Immature natural killer cell (primary cell): Measurements from ENCODE around the gene MX2. TPM values are rescaled to one million over a fixed set of nuclear protein-coding genes. Genes with fewer than 3 reads are reported as not detected.

Experiments used
- DNase-seq, 3 donors: peaks; one replicate each; pipeline ENCODE4 v3.0.0; 2022; ENCODE audit warnings: mixed read lengths in 1 of 3
- H3K27ac Mint-ChIP-seq, 6 donors: one replicate each; pipeline ENCODE4 v1.8.0; 2020; ENCODE audit warnings: mixed read lengths in 6 of 6, mild to moderate bottlenecking in 5 of 6, inconsistent platforms in 4 of 6, moderate library complexity in 3 of 6
- H3K27me3 Mint-ChIP-seq, 3 donors: one replicate each; pipeline ENCODE4 v1.8.0; 2020 to 2021; ENCODE audit warnings: low read depth in 3 of 3, mild to moderate bottlenecking in 3 of 3, mixed read lengths in 3 of 3, moderate library complexity in 3 of 3, inconsistent platforms in 1 of 3
- H3K36me3 Mint-ChIP-seq, 3 donors: one replicate each; pipeline ENCODE4 v1.8.0; 2020; ENCODE audit warnings: mixed read lengths in 3 of 3, inconsistent platforms in 2 of 3, mild to moderate bottlenecking in 2 of 3
- H3K4me1 Mint-ChIP-seq, 2 donors: one replicate each; pipeline ENCODE4 v1.8.0; 2020; ENCODE audit warnings: inconsistent platforms in 2 of 2, mild to moderate bottlenecking in 2 of 2, mixed read lengths in 2 of 2, moderate library complexity in 1 of 2
- H3K4me3 Mint-ChIP-seq, 5 donors: one replicate each; pipeline ENCODE4 v1.8.0; 2020; ENCODE audit warnings: mild to moderate bottlenecking in 5 of 5, mixed read lengths in 5 of 5, inconsistent platforms in 3 of 5, moderate library complexity in 3 of 5
- H3K9me3 Mint-ChIP-seq, 6 donors: one replicate each; pipeline ENCODE4 v1.8.0; 2020; ENCODE audit warnings: mild to moderate bottlenecking in 6 of 6, mixed read lengths in 6 of 6, inconsistent platforms in 4 of 6, moderate library complexity in 3 of 6
- polyA plus RNA-seq, 3 donors: library from polyadenylated mRNA; unstranded; fragments of 300-500 nt; fragmentation: Illumina TruSeq; gene quantifications; one replicate each; pipeline ENCODE4 v1.2.3, GENCODE V29; 2021

Gene MX2
- polyA plus RNA-seq, 3 donors from 2014 or later: 4.0 to 24.2 (median 11.1) TPM

DNA sequence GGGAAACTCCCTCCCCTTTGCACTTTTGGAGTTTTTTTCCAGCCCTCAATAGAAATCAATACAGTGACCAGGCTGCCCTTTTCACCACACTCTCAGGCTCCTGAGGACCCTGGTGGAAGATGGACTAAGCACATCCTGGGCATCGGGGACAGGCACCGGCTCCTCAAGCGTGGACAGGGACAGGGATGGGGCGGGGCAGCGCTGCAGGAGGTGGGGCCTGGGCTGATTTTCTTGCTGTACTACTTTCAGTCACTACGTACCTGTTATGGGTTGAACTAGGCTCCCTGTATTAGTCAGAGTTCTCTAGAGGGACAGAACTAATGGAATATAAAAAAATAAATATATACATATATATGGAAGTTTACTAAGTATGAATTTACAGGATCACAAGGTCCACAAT lies 2.5 kb downstream of the MX2 start:
- H3K27me3 Mint-ChIP-seq: peaks cover 7 to 16% (median 15%) of the 10 kb centered on the region in 3 donors
- DNase-seq: no peak
- peaks cover 0 to 2% (median 0%) of the 10 kb centered on the region in 6 donors for H3K9me3 Mint-ChIP-seq
- peaks cover 33 to 46% of the 10 kb centered on the region in 2 donors for H3K4me1 Mint-ChIP-seq
- peaks cover 5 to 20% (median 18%) of the 10 kb centered on the region in 3 donors for H3K36me3 Mint-ChIP-seq
- no peak overlapping the region for H3K27ac Mint-ChIP-seq
- no peak overlapping the region for H3K4me3 Mint-ChIP-seq

DNA sequence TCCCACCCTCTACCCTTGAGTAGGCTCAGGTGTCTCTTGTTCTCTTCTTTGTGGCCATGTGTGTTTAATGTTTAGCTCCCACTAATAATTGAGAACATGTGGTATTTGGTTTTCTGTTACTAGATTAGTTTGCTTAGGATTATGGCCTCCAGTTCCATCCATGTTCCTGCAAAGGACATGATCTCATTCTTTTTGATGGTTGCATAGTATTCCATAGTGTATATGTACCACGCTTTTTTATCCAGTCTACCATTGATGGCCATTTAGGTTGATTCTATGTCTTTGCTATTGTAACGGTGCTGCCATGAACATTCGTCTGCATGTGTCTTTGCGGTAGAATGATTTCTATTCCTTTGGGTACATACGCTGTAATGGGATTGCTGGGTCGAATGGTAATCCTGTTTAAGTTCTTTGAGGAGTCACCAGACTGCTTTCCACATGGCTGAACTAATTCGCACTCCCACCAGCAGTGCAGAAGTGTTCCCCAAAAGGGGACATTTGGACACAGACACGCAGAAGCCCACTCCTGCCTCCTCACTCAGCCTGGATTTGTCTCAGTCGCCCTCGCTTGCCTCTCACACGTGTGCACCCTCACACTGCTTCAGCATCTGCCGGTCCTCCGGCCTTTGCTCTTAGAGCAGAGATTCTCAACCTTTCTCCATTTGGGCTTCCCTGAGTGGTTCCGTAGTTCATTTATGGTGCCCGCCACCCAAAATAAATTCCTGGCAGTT lies 3.7 kb downstream of the MX2 start:
- H3K36me3 Mint-ChIP-seq: peaks cover 5 to 20% (median 18%) of the 10 kb centered on the region in 3 donors
- H3K9me3 Mint-ChIP-seq: peaks cover 0 to 2% (median 0%) of the 10 kb centered on the region in 6 donors
- no peak overlapping the region for H3K4me3 Mint-ChIP-seq
- H3K27me3 Mint-ChIP-seq: peaks cover 7 to 16% (median 15%) of the 10 kb centered on the region in 3 donors
- no peak for DNase-seq
- peaks cover 41 to 56% of the 10 kb centered on the region in 2 donors for H3K4me1 Mint-ChIP-seq
- H3K27ac Mint-ChIP-seq: peak overlapping the region in 2 of 6 donors; percentile 21 to 71

DNA sequence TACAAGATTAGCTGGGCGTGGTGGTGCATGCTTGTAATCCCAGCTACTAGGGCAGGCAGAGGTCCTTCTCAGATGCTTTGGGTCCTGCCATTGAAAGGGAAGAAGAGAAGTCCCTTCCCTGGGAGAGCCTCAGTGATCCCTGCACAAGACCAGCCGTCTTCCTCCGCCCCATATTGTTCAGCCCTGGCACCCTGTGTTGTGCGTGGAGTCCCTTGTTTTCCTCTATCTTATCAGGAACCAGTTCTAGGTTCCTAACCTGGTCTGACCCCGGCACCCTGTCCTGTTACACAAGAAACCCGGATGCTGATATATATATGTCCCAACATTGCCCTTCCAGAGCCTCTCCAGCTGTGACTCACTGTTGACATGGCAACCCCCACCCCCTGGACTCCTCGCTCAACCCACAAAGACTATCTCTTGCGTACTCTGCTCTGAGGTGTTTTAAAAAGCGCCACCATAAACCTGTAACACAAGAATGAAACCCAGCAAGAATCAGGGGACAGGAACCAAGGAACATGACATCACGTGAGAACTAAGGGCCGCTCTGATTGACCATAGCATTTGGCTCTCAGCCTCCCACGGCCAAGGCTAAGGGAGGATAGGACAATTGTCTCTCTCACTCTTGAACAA lies 4.8 kb downstream of the MX2 start:
- H3K4me1 Mint-ChIP-seq: peaks cover 43 to 61% of the 10 kb centered on the region in 2 donors
- no peak for DNase-seq
- peaks cover 6 to 16% (median 15%) of the 10 kb centered on the region in 3 donors for H3K27me3 Mint-ChIP-seq
- H3K36me3 Mint-ChIP-seq: peaks cover 5 to 22% (median 20%) of the 10 kb centered on the region in 3 donors
- peak overlapping the region in 2 of 6 donors; percentile 16 to 56 for H3K27ac Mint-ChIP-seq
- peaks cover 0 to 2% (median 0%) of the 10 kb centered on the region in 6 donors for H3K9me3 Mint-ChIP-seq
- H3K4me3 Mint-ChIP-seq: no peak overlapping the region

DNA sequence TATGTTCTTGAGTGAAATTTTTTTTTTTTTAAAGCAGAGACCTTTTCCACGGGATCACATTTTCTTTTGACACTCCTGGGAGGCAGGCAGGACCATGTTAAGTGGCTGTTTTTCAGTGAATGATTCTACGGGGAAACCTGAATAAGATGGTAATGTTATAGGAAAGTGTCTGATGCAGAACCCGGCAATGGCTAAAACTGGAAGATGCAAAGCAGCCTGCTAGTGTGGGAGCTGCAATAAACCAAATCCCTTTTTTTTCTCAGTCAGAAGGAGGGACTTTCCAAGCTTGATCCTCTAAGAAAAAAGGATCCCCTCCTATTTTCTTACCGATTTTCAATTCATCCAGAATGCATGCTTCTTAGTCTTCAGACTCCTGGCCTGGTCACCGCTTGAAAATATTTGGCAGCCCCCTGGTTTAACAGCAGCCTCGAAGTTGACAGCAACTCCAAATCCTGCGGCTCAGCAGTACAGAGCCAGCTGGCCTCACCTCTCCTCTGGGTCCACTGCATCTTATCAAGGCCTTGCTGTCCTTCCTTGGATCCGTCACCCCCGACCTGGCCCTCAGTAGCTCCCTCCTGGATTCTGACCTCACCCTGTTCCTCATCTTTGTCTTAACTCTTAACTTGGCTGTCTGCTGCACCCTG lies 5.6 kb downstream of the MX2 start:
- Mint-ChIP-seq H3K4me1 (peaks cover 35 to 55% of the 10 kb centered on the region in 2 donors), H3K27ac (peak overlapping the region in 5 of 6 donors; percentile 48 to 92 (median 56)), H3K36me3 (peaks cover 5 to 22% (median 20%) of the 10 kb centered on the region in 3 donors), H3K9me3 (peaks cover 0 to 2% (median 0%) of the 10 kb centered on the region in 6 donors), H3K4me3 (no peak overlapping the region), H3K27me3 (peaks cover 3 to 9% (median 8%) of the 10 kb centered on the region in 3 donors)
- DNase-seq: no peak

DNA sequence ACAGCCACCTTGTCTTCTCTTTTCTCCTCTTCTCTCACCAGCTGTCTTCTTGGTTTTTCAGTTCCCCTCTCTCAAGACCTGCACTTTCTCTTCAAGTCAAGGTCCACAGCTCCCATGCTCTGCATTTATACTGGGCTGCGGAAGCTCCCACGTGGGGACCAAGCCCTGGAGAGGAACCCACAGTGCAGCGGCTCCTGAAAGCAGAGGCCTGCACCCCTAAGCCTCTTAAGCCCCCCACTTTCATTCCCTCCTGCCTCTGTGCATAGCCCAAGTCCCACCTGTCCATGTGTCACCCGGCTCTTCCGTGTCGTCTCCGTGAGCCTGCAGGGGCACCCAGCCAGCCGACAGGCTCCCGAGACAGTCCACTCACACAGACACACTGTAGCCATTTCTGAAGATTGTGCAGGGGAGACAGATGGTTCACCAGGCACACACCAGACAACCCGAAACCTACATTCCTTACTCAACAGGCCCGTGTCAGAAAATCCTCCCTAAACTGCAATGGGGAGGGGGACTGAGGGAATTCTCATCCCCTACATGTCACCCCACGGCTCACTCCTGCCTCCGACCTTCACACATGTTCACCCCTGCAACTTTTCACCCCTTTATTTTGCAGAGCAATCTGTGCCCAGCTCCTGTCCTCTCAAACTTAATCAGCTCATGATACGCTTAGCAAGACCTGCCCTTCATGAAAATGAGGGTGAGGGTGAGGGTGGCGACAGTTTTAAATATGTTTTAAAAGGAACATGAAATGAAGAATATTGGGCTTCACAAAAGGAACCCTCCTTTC lies 6.3 kb downstream of the MX2 start:
- peaks cover 0 to 2% (median 0%) of the 10 kb centered on the region in 6 donors for H3K9me3 Mint-ChIP-seq
- peak overlapping the region; percentile 64 to 92 (median 82) for H3K27ac Mint-ChIP-seq
- peaks cover 5 to 22% (median 20%) of the 10 kb centered on the region in 3 donors for H3K36me3 Mint-ChIP-seq
- peaks cover 0 to 3% (median 2%) of the 10 kb centered on the region in 3 donors for H3K27me3 Mint-ChIP-seq
- no peak for DNase-seq
- H3K4me1 Mint-ChIP-seq: peaks cover 30 to 48% of the 10 kb centered on the region in 2 donors
- peak overlapping the region in 4 of 5 donors; percentile 23 to 87 (median 60) for H3K4me3 Mint-ChIP-seq

DNA sequence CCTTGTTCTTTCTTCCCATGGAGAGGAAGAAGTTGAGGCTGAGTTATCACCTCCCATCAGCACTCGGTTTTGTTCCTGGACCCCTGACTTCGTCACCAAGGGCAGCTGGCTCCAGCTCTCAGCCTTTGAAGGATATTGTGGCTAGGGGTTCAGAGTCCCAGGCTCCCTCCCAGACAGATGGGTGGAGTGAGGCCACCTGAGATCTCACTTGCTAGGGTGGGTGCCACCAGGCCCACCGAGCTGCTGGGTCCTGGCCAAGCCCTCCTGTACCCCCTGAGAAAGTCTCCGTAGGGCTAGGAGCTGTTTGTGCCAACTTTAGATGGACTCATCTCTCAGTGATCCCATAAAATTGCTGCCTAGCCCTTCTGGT lies 6.9 kb downstream of the MX2 start:
- peaks cover 0 to 2% (median 0%) of the 10 kb centered on the region in 6 donors for H3K9me3 Mint-ChIP-seq
- peak overlapping the region; percentile 87 to 91 (median 87) for H3K4me3 Mint-ChIP-seq
- H3K4me1 Mint-ChIP-seq: peaks cover 26 to 42% of the 10 kb centered on the region in 2 donors
- H3K27ac Mint-ChIP-seq: peak overlapping the region; percentile 64 to 92 (median 82)
- H3K27me3 Mint-ChIP-seq: peaks cover 0 to 3% (median 0%) of the 10 kb centered on the region in 3 donors
- H3K36me3 Mint-ChIP-seq: peaks cover 5 to 22% (median 20%) of the 10 kb centered on the region in 3 donors
- DNase-seq: no peak

DNA sequence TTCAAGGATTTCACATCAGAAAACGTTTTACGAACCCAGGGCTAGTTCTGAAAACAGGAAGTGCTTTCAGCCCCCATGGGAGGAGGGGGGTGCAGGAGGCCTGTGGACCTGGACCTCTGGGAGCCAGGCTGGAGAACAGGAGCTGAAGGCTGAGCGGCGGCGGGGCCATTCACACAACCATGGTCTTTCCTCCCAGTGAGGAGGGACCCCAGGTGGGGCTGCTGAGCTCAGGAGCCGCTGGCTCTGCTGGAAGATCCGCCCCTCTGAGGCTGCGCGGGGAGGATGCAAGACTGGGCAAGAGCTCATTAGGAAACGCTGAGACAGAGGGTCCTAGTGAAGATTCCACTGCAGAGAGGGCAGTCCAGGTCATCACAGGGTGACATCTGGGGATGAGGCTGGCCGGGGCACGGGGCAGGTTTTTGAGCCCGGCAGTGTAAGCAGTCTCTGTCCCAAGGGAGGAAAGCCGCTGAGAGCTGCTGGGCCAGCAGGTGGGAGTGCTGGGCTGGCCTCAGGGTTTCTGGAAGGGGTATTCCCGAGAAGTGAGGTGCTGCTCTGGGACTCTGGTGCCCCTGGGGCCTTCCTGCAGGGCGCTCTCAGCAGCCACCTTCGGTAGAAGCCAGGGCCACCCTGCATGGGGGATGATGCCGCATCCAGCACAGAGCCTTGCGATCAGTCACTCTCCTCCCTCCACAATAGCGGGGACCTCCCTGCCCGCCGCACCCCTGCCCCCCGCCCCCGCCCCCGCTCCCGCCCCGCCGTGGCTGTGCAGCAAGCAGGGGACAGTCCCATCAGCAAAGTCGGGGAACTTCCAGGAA lies 7.5 kb downstream of the MX2 start:
- Mint-ChIP-seq H3K9me3 (peaks cover 0 to 2% (median 0%) of the 10 kb centered on the region in 6 donors), H3K27ac (peak overlapping the region; percentile 78 to 92 (median 89)), H3K4me1 (peaks cover 25 to 39% of the 10 kb centered on the region in 2 donors), H3K27me3 (peaks cover 0 to 3% (median 0%) of the 10 kb centered on the region in 3 donors), H3K36me3 (peaks cover 5 to 22% (median 20%) of the 10 kb centered on the region in 3 donors), H3K4me3 (peak overlapping the region; percentile 87 to 91 (median 87))
- DNase-seq: peak; percentile 4 to 17 (median 14)

DNA sequence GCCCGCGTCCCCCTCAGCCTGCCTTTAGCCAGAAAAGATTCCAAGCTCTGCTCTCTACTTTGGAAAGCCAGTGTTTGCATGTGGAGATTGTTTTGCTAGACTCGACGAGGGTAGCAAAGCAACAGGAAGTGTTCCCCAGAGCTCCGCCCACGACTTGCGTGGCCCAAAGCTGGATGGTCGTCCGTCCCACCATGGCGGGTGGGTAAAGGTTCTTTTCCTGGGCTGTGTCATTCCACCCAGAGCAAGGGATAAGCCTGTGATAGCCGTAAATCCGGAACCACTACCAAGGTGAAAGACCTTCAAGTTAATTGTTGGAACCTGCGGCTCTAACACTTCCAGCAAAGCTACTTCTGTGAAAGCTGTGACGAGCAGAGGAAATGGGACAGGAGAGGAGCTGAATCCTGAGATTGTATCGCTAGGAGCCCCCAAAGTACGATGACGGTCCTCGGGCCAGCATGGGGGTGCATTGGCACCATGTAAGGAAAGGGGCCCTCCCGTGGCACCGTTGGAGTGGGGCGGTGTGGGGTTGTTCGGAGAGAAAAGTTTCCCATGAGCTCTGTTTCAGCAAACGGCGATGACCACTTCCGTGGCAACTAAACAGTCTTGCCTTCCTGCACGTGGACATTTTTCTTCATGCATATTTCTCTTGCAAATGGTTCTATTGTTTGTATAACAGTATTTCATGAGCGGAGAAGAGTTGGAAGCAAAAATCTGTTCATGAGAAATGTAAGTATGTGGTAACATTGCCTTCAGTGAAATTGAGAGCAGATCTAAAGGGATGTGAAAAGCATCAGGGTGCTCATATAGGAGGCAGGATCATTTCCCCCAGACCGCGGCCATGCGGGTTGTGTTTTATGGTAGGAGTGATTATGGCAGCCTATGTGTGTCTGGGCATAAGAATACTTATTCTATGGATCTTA lies 8.4 kb downstream of the MX2 start:
- peak overlapping the region; percentile 78 to 90 (median 88) for H3K27ac Mint-ChIP-seq
- peak overlapping the region; percentile 87 to 91 (median 87) for H3K4me3 Mint-ChIP-seq
- peak; percentile 26 to 50 (median 48) for DNase-seq
- H3K9me3 Mint-ChIP-seq: peaks cover 0 to 2% (median 0%) of the 10 kb centered on the region in 6 donors
- H3K4me1 Mint-ChIP-seq: peaks cover 29 to 41% of the 10 kb centered on the region in 2 donors
- H3K36me3 Mint-ChIP-seq: peaks cover 5 to 23% (median 21%) of the 10 kb centered on the region in 3 donors
- H3K27me3 Mint-ChIP-seq: peaks cover 0 to 3% (median 0%) of the 10 kb centered on the region in 3 donors

DNA sequence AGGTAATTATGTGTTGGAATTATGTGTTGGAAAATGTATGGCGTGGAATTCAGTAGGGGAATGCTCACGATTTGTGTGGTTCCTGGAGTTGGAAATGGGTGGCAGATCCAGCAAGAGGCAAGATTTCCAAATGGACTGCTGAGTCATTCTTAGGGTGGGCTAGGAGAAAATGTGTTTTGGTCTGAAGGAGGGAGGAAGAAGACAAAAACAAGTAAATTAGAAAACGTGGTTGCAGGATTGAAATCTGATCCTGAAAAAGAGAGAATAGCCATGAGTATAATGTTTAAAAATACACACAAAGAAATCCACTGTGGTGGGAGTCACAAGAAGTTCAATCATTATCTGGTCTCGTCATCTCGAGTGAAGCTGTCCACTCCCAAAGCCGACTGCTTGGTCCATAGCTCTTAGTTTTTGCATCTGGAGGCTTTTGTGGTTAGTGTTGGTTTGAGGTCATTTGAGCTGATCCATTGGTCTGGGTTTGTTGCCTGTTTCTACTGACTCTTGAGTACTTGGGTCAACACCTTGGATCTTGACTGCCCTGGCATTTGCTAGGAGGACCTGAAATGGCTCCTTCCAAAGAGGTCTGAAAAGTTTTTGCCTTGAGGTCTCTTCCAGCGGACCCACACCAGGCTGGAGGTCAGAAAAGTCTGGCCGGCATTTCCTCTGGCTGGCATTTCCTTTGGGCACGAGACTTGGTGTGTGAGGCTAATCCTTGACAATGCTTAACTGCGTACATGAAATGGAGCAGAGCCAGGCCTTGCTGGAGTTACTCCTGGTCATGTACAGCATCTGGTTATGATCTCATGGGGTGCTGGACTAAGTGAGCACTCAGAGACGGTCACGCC lies 9.2 kb downstream of the MX2 start:
- Mint-ChIP-seq H3K9me3 (no peaks in the 10 kb centered on the region), H3K27ac (peak overlapping the region in 3 of 6 donors; percentile 87 to 90 (median 88)), H3K27me3 (peaks cover 0 to 3% (median 0%) of the 10 kb centered on the region in 3 donors), H3K36me3 (peaks cover 5 to 16% (median 13%) of the 10 kb centered on the region in 3 donors), H3K4me3 (peak overlapping the region; percentile 19 to 91 (median 87)), H3K4me1 (peaks cover 30 to 46% of the 10 kb centered on the region in 2 donors)
- no peak for DNase-seq

DNA sequence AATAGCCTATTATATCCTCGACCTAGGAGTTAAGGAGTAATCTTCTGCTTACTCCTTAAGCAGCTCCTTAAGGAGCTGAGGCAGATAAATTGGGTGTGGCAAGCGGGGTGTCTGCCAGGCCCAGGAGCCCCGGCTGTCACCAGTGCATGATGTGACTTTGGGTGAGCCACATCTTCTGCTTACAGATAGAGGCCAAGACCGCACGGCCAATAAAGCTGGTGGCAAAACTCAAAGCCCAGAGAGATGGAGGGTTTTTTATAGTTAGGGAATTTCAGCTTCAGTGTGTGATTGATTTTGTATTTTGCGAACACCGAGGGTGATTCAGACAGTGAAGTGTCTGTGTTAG lies 9.8 kb downstream of the MX2 start:
- H3K36me3 Mint-ChIP-seq: peaks cover 3 to 13% (median 11%) of the 10 kb centered on the region in 3 donors
- H3K4me1 Mint-ChIP-seq: peaks cover 30 to 46% of the 10 kb centered on the region in 2 donors
- H3K27me3 Mint-ChIP-seq: peaks cover 0 to 1% (median 0%) of the 10 kb centered on the region in 3 donors
- no peak for DNase-seq
- peak overlapping the region in 2 of 5 donors; percentile 14 to 87 for H3K4me3 Mint-ChIP-seq
- H3K9me3 Mint-ChIP-seq: no peaks in the 10 kb centered on the region
- peak overlapping the region in 1 of 6 donors; percentile 48 for H3K27ac Mint-ChIP-seq

DNA sequence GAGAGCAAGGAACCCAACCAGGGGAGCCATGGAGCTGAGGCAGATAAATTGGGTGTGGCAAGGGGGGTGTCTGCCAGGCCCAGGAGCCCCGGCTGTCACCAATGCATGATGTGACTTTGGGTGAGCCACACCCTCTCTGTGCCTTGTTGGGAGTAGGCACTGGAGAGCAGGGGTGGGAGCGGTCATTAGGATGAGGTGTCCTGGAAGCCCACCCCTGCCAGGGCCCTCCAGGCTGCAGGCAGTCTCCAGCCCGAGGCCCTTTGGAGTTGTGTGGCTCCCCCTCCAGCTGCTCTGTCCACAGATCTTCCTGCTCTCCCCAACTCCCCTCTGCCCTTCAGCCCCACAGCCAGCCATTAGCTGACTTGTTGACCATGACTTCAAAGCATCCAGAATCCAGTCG lies 11.4 kb downstream of the MX2 start:
- H3K4me3 Mint-ChIP-seq: no peak overlapping the region
- no peaks in the 10 kb centered on the region for H3K9me3 Mint-ChIP-seq
- H3K36me3 Mint-ChIP-seq: peaks cover 0 to 21% (median 13%) of the 10 kb centered on the region in 3 donors
- no peak for DNase-seq
- no peak overlapping the region for H3K27ac Mint-ChIP-seq
- H3K27me3 Mint-ChIP-seq: no peaks in the 10 kb centered on the region
- peaks cover 30 to 46% of the 10 kb centered on the region in 2 donors for H3K4me1 Mint-ChIP-seq
